HG02943 (cell line): ENCODE results near the gene NAA16.
"Not testable (repeated sequence)": the region's sequence is repeated elsewhere in the genome, so short reads cannot be mapped to it uniquely, and the experiment has no call there.

Source experiments
- ATAC-seq: cut with Tn5 transposase; IDR thresholded peaks from one replicate; pipeline ENCODE4 v1.9.1; 2021; ENCODE audit warnings: mild to moderate bottlenecking, low read depth, moderate library complexity; ENCODE audit not compliant: unreplicated experiment

The NAA16 gene

DNA sequence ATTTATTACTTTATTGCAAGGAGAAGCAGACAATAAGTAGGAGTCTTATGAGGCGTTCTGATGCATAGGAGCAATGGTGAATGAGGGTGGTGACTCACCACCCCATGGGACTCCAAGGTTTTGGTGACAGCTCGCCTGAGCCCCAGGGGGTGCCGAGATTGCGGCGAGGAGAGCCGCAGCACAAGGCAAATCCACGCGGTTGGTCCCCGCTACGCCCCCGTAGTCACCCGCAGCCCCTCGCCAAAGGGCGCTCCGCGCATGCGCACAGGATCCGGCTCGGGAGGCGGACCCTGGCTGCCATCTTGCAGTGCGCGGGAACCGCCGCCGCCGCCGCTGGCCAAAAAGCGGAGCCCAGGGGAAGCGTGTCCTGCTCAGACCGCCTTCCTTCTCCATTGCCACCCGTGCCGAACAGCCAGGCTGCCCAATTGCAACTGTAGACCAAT is at the start of gene NAA16:
TSS of gene NAA16 (plus strand) at position 305 of the 443 bp plus-strand sequence. CDS start 262 bp downstream, outside the sequence.
- ATAC-seq = peak; percentile 63

DNA sequence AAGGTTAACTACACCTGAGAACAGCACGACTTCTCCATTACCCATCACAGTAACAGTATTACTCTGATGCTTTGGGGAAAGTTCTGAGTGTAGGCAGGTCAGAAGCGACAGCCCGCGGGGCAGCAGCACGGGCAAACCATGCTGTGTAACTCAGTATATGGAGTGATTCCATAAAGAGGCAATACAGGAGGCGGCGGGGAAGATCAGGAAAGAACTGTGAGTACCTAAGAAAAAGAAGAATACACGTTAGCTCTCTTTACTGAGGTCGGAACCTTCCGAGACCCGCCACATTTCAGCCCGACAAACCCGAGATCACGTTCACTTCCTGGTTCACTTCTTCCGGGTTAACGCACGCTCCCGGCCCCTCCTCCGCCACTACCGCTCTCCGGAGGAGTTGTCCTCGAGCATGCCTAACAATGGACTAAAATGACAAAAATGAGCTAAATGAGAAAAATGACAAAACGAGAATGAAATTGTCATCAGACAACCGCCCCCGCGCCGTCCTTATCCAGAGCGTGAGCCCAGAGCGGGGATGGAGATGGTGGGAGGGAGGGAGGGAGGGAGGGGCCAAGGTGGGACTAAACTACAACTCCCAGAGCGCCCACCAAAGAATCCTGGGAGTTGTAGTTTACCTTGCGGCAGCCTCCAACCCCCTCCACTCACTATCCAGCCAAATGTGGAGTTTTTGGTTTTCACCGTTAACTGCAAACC is 47.7 kb upstream of the NAA16 start, which contains the start of gene MTRF1:
TSS of gene MTRF1 (minus strand) at position 316 of the 711 bp plus-strand sequence. CDS start 2,669 bp downstream, outside the sequence.
- peak; percentile 92 for ATAC-seq

DNA sequence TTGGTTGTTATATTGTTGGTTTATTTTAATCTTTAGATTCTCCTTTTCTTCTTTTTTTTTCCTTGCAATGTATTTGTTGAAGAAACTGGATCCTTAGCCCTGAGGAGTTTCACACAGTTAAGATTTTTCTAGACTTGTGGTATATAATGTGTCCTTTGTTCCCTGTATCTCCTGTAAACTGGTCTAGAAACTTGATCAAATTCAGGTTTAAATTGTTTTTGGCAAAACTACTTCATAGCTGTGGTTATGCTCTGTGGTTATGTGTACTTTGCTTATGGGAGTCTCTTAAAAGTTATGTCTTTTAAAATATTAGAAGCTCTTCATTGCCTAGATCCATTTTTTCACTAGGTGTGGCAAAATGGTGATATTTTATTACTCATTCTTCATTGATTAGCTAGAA is 44.0 kb upstream of the NAA16 start:
- ATAC-seq = no peak

DNA sequence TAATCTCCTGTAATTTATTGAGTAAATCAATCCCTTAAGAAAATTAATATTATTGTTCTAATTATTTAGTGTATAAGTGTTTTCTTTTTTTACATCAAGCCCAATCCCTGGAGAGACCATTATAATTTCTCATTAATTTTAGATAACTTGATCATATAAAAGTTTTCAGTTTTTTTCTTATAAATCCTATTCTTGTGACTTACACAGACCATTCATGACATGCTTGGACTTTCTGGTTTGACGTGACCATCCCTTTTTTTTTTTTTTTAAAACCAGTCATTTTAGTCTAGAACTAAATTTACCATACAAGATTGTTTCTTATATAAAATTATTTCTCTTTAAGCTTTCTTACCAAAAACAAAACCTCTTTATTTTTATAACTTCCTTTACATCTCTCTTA is 42.3 kb upstream of the NAA16 start:
- ATAC-seq = no peak

GRCh38 chr13:41271456-41272285 is 39.4 kb upstream of the NAA16 start:
- no peak for ATAC-seq

DNA sequence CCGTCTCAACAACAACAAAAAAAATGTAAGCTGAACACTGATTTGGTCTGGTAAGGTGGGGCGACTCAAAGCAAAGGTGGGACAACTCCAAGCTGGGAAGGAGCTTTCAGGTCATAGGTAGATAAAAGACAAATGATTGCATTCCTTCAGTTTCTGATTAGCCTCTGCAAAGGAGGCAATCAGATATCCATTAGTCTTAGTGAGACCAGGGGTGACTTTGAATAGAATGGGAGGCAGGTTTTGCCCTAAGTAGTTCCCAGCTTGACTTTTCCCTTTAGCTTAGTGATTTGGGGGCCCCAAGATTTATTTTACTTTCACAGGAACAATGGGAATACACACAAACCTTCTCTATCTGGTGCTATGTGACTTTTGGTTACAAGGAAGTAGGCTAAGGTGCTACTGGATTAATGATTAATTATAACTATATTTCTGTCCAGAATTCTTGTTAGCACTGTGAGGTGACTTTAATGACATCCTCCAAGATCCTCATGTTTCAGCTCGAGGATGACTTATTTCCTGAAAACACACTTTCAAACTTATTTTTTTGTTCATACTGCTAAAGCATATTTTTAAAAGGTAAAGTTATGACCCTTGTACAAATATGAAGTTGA is 37.1 kb upstream of the NAA16 start:
- ATAC-seq = no peak

DNA sequence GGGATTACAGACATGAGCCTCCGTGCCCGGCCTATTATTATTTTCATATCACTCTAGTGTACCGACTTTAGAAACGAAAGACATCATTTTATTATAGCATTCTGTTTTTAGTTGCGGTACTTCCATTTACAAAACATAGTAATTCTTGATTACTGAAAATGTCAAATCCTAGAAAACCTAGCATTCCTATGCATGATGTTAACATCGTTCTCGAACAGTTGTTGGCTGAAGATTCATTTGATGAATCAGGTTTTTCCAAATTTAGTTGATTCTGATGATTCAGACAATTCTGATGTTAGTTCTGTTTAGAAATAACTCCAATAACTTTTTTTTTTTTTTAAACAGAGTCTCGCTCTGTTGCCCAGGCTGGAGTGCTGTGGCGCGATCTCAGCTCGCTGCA is 36.2 kb upstream of the NAA16 start:
- ATAC-seq = no peak

DNA sequence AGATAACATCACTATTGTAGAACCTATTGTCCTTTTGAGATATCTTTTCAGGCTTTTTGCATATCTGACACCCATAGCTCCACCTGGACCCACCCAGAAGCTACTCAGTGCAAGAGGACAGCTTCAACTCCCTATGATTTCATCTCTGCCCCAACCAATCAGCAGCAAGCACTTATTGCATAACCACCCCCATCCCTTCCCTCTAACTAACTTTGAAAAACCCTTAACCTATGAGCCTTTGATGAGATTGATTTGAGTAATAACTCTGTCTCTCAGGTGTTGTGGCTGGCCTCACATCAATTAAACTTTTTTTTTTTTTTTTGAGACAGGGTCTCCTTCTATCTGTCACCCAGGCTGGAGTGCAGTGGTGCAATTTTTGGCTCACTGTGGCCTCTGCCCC is 34.2 kb upstream of the NAA16 start:
- ATAC-seq = no peak

DNA sequence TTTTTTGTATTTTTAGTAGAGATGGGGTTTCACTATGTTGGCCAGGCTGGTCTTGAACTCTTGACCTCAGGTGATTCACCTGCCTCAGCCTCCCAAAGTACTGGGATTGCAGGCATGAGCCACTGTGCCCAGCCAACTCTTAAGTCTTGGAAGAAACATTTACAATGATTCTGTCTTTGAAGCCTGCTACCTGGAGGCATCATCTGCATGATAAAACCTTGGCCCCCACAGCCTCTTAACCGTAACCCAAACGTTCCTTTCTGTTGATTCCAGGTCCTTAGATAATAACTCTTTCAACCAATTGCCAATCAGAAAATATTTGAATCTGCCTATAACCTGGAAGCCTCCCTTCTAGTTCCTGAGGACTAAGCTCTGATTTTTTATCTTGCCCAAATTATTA is 31.9 kb upstream of the NAA16 start:
- not testable (repeated sequence) for ATAC-seq

DNA sequence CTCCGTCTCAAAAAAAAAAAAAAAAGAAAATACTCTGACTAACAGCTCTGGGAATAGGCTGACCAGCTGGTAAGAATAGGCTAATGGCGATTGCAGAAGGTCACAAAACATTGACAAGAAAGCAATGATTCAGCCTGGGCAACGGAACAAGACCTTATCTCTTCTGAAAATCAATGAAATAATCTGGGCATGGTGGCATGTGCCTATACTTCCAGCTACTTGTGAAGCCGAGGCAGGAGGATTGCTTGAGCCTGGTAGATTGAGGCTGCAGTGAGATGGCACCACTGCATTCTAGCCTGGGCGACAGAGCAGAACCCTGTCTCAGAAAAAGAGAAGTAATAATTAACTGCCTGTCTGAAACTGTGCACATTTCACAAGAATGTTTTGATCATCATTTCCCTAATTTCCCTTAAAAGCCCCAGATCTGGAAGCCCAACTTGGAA is 28.9 kb upstream of the NAA16 start:
- no peak for ATAC-seq

GRCh38 chr13:41284512-41285288 is 26.4 kb upstream of the NAA16 start:
- ATAC-seq = no peak

- ATAC-seq = no peak
Measured at GRCh38 chr13:41286370-41286769, 24.7 kb upstream of the NAA16 start.

DNA sequence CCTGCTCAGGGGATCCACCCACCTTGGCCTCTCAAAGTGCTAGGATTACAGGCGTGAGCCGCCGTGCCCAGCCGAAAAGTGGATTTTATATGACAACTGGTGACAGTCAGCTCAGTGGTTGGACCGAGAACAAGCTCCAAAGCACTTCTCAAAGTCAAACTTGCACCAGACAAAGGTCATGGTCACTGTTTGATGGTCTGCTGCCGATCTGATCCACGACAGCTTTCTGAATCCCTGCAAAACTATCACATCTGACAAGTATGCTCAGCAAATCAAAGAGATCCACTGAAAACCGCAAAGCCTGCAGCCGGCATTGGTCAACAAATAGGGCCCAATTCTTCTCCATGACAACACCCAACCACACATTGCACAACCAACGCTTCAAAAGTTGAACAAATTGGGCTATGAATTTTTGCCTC is 21.6 kb upstream of the NAA16 start:
- ATAC-seq = no peak

- ATAC-seq = no peak
Measured at GRCh38 chr13:41291246-41291645, 19.8 kb upstream of the NAA16 start.

GRCh38 chr13:41293272-41293671 is 17.8 kb upstream of the NAA16 start:
- ATAC-seq = no peak

DNA sequence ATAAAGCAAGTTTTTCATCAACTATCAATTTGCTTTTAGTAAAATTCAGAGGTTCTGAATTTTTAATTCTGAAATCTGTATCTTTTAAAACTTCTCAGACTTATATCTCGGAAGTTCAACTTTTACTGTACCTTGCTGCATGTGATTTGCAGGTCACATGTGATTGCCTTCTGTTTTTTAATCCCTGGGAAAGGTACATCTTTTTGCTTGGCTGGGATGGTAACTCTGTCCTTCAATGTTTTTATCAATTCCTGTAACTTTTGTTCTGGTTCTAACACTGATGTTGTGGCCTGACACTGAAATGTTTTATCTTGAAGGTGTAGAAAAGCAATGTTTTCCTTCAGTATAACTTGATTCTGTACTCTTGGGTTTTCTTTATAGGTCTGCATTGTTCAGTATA is 16.2 kb upstream of the NAA16 start:
- no peak for ATAC-seq

- no peak for ATAC-seq
Measured at GRCh38 chr13:41295973-41296372, 15.1 kb upstream of the NAA16 start.

- no peak for ATAC-seq
Measured at GRCh38 chr13:41296879-41297646, 14.0 kb upstream of the NAA16 start.

DNA sequence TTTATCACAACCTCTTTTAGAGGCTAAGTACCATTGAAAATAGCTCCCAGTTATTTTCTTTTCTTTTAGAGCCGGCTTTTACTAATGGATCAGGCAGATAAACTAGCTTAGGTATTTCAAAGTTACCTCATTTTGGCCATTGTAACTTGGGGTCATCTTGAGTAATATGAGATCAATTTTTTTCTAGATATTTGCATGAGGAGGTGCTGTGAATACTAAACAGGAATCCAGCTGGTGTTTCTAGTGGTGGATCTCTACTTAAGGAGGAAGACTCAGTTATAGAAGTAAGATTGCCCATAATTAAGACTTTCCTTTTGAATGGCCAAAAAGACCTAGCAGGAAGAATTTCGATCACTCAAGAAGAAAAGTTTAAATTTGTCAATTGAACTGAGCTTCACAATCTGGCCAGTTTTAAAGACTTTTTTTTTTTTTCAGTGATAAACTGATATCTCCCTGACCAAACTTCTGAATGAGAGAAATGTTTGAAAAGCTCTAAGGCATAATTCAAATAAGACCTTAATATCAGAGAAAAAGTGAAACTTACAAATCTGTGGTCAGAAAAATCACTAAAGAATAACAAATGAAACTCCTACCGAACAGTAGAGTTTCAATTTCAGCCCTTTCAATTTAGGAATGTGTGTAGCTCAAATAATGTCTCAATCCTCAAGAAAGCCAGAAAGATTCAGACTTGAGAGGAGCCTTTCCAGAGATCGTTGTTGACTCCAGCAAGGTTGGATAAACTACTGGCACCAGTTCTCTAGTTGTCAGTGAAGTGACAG is 11.6 kb upstream of the NAA16 start:
- no peak for ATAC-seq
